DND-41 (cell line): ENCODE data around the gene OR6B2.

Experiments used
- CTCF ChIP-seq: IDR thresholded peaks from 2 replicates; pipeline ENCODE4 v1.5.1; 2012; ENCODE audit warnings: borderline replicate concordance, low read length, moderate library complexity, mild to moderate bottlenecking; ENCODE audit not compliant: poor library complexity, severe bottlenecking; ENCODE audit errors: extremely low read depth
- EZH2 ChIP-seq: IDR thresholded peaks from 3 replicates; pipeline ENCODE4 v1.6.1; 2012; ENCODE audit warnings: borderline replicate concordance, low read depth, mild to moderate bottlenecking, moderate library complexity, low read length, inconsistent platforms; ENCODE audit not compliant: severe bottlenecking

- TF ChIP-seq CTCF (no peak), EZH2 (no peak)
Measured at GRCh38 chr2:239990966-239991365, 39.3 kb downstream of the OR6B2 start.
